Activated CD8-positive, alpha-beta T cell treated with anti-CD3 and anti-CD28 coated beads, Interleukin-2, amount 10 ng/mL, durations not matched to agents 7 days and 5 days (primary cell): ENCODE data around the gene TNFSF13. TPM values are rescaled to one million over a fixed set of nuclear protein-coding genes. Genes with fewer than 3 reads are reported as not detected.

Experiments used
- ATAC-seq: fragments of 150-1000 bp; cut with Tn5 transposase; one replicate; pipeline ENCODE4 v1.10.0; 2021; ENCODE audit warnings: moderate library complexity
- CTCF ChIA-PET: fragments of 350-600 bp; sonication (Branson Sonifier 250); formaldehyde crosslinking; loops from one replicate; lab custom pipeline; 2021; ENCODE audit warnings: antibody characterized with exemption; lab: Charles Lee
- POLR2A ChIA-PET: fragments of 350-600 bp; sonication (Branson Sonifier 250); formaldehyde crosslinking; loops from one replicate; lab custom pipeline; 2021; ENCODE audit warnings: antibody characterized with exemption; lab: Charles Lee
- DNase-seq: peaks from one replicate; pipeline ENCODE4 v3.0.0-alpha.2; 2020
- H3K27ac Mint-ChIP-seq: one replicate; pipeline ENCODE4 v1.8.0; 2021; ENCODE audit warnings: mild to moderate bottlenecking, mixed read lengths
- H3K27me3 Mint-ChIP-seq: one replicate; pipeline ENCODE4 v1.8.0; 2021; ENCODE audit warnings: low read depth, mixed read lengths
- H3K36me3 Mint-ChIP-seq: one replicate; pipeline ENCODE4 v1.8.0; 2021; ENCODE audit warnings: low read depth, mixed read lengths
- H3K4me1 Mint-ChIP-seq: one replicate; pipeline ENCODE4 v1.8.0; 2021; ENCODE audit warnings: low read depth, mixed read lengths
- H3K4me3 Mint-ChIP-seq: one replicate; pipeline ENCODE4 v1.8.0; 2021; ENCODE audit warnings: mild to moderate bottlenecking, mixed read lengths
- H3K9me3 Mint-ChIP-seq: one replicate; pipeline ENCODE4 v1.8.0; 2022; ENCODE audit warnings: mixed read lengths; ENCODE audit not compliant: insufficient read depth
- total RNA-seq, 2 experiments: library from RNA; stranded (reverse); gene quantifications; one replicate each; pipeline ENCODE4 v1.2.3, GENCODE V29; 2021

TNFSF13 gene
- total RNA-seq, 2 experiments from 2014 or later: 8.0 to 9.0 TPM

- CTCF ChIA-PET: interaction anchor here (0.7 to 6.1 kb wide), 43 partner anchors 9 to 323 kb away, joined by 3 to 264 read pairs (median 7); partner anchors contain the start of genes ACAP1, CD68, FXR2 and KCTD11
- peak; percentile 91 for DNase-seq
Observed at GRCh38 chr17:7561589-7562207, 3.1 kb downstream of the TNFSF13 start, which contains the start of gene SENP3. Gene SENP3 (plus strand): TSS chr17:7561919. CDS start chr17:7563077, 1,158 bp downstream.

GRCh38 chr17:7562208-7562605 lies 3.7 kb downstream of the TNFSF13 start:
- CTCF ChIA-PET: interaction anchor here (0.7 to 6.1 kb wide), 8 partner anchors 10 to 238 kb away, joined by 3 to 264 read pairs (median 40); partner anchors contain the start of genes CD68, TMEM102, TP53 and WRAP53
- Mint-ChIP-seq H3K27ac (peak overlapping the region; percentile 89), H3K4me1 (peaks cover 54% of the 10 kb centered on the region), H3K9me3 (no peaks in the 10 kb centered on the region), H3K27me3 (no peaks in the 10 kb centered on the region), H3K4me3 (peak overlapping the region; percentile 77), H3K36me3 (peaks cover 62% of the 10 kb centered on the region)
- DNase-seq (peak; percentile 38), ATAC-seq (peak; percentile 7)
- POLR2A ChIA-PET: interaction anchor here (1.0 to 3.2 kb wide), 8 partner anchors 9 to 124 kb away, joined by 3 to 30 read pairs (median 12); partner anchors contain the start of genes CD68, MPDU1, POLR2A and TNFSF12

More at GRCh38 chr17:7561589-7562207, 3.1 kb downstream of the TNFSF13 start, which contains the start of gene SENP3:
- POLR2A ChIA-PET: interaction anchor here (0.7 to 3.2 kb wide), 17 partner anchors 10 to 126 kb away, joined by 3 to 32 read pairs (median 7); partner anchors contain the start of genes CD68, MPDU1, POLR2A and SOX15
- H3K36me3 Mint-ChIP-seq: peaks cover 60% of the 10 kb centered on the region
- H3K27ac Mint-ChIP-seq: peak within 1 kb of the TSS; percentile 89
- H3K4me3 Mint-ChIP-seq: peak within 1 kb of the TSS; percentile 77
- peak; percentile 86 for ATAC-seq
- no peaks in the 10 kb centered on the region for H3K27me3 Mint-ChIP-seq
- no peaks in the 10 kb centered on the region for H3K9me3 Mint-ChIP-seq
- peaks cover 57% of the 10 kb centered on the region for H3K4me1 Mint-ChIP-seq

- H3K4me1 Mint-ChIP-seq: peaks cover 44% of the 10 kb centered on the region
- H3K36me3 Mint-ChIP-seq: peaks cover 66% of the 10 kb centered on the region
- H3K27ac Mint-ChIP-seq: no peak overlapping the region
- no peaks in the 10 kb centered on the region for H3K27me3 Mint-ChIP-seq
- ChIA-PET CTCF (interaction anchor here (3.7 to 3.8 kb wide), 2 partner anchors 9 to 125 kb away, joined by 37 to 43 read pairs; partner anchors contain the start of genes TP53 and WRAP53), POLR2A (interaction anchor here (0.6 to 3.2 kb wide), 4 partner anchors 9 to 21 kb away, joined by 3 to 13 read pairs (median 8); partner anchors contain the start of gene MPDU1)
- H3K9me3 Mint-ChIP-seq: no peaks in the 10 kb centered on the region
- H3K4me3 Mint-ChIP-seq: peak overlapping the region; percentile 77
- DNase-seq: no peak
- ATAC-seq: no peak
Observed at GRCh38 chr17:7563115-7563869, 4.7 kb downstream of the TNFSF13 start.

GRCh38 chr17:7569571-7569970 lies 11.0 kb downstream of the TNFSF13 start:
- ChIA-PET CTCF (interaction anchor here (2.7 to 7.6 kb wide), 2 partner anchors 8 to 20 kb away, joined by 10 to 43 read pairs; partner anchors contain the start of genes SENP3 and SOX15), POLR2A (interaction anchor here (0.7 to 7.4 kb wide), 3 partner anchors 13 to 276 kb away, joined by 3 to 105 read pairs (median 3); partner anchors contain the start of genes CD68 and MPDU1)
- H3K36me3 Mint-ChIP-seq: peaks cover 65% of the 10 kb centered on the region
- H3K27me3 Mint-ChIP-seq: no peaks in the 10 kb centered on the region
- H3K27ac Mint-ChIP-seq: no peak overlapping the region
- H3K4me1 Mint-ChIP-seq: peaks cover 30% of the 10 kb centered on the region
- no peaks in the 10 kb centered on the region for H3K9me3 Mint-ChIP-seq
- H3K4me3 Mint-ChIP-seq: no peak overlapping the region
- no peak for ATAC-seq
- DNase-seq: no peak

DNA sequence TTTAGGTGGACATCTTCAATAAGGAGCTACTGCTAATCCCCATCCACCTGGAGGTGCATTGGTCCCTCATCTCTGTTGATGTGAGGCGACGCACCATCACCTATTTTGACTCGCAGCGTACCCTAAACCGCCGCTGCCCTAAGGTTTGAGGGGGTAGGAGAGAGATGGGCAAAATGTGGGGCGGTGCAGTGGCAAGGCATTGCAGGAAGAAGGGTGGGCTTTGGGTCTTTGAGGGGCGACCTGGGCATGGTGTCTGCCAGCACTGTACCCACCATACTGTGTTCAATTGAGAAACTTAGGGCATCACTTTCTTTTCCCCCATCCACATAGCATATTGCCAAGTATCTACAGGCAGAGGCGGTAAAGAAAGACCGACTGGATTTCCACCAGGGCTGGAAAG lies 11.8 kb downstream of the TNFSF13 start:
- peaks cover 38% of the 10 kb centered on the region for H3K4me1 Mint-ChIP-seq
- H3K4me3 Mint-ChIP-seq: no peak overlapping the region
- H3K36me3 Mint-ChIP-seq: peaks cover 67% of the 10 kb centered on the region
- CTCF ChIA-PET: interaction anchor here (0.9 to 7.6 kb wide), 5 partner anchors 9 to 118 kb away, joined by 3 to 43 read pairs (median 9); partner anchors contain the start of genes SENP3, SOX15, TP53 and WRAP53
- no peak for ATAC-seq
- H3K27me3 Mint-ChIP-seq: no peaks in the 10 kb centered on the region
- H3K9me3 Mint-ChIP-seq: no peaks in the 10 kb centered on the region
- peak overlapping the region; percentile 69 for H3K27ac Mint-ChIP-seq
- POLR2A ChIA-PET: interaction anchor here (0.7 to 7.4 kb wide), 5 partner anchors 9 to 275 kb away, joined by 3 to 105 read pairs (median 5); partner anchors contain the start of genes CD68, MPDU1, SENP3 and SOX15
- DNase-seq: no peak

- Mint-ChIP-seq H3K36me3 (peaks cover 73% of the 10 kb centered on the region), H3K4me1 (peaks cover 57% of the 10 kb centered on the region), H3K4me3 (peak overlapping the region; percentile 93), H3K9me3 (no peaks in the 10 kb centered on the region), H3K27ac (peak overlapping the region; percentile 100), H3K27me3 (no peaks in the 10 kb centered on the region)
- ChIA-PET CTCF (interaction anchor here (1.0 to 7.6 kb wide), 4 partner anchors 11 to 136 kb away, joined by 3 to 43 read pairs (median 7); partner anchors contain the start of genes SENP3, TP53 and WRAP53), POLR2A (interaction anchor here (1.1 to 7.4 kb wide), 8 partner anchors 9 to 235 kb away, joined by 3 to 105 read pairs (median 4); partner anchors contain the start of genes ACAP1, CD68, MPDU1 and SENP3)
- peak; percentile 100 for DNase-seq
- peak; percentile 88 for ATAC-seq
Observed at GRCh38 chr17:7572338-7572587, 13.7 kb downstream of the TNFSF13 start.

DNA sequence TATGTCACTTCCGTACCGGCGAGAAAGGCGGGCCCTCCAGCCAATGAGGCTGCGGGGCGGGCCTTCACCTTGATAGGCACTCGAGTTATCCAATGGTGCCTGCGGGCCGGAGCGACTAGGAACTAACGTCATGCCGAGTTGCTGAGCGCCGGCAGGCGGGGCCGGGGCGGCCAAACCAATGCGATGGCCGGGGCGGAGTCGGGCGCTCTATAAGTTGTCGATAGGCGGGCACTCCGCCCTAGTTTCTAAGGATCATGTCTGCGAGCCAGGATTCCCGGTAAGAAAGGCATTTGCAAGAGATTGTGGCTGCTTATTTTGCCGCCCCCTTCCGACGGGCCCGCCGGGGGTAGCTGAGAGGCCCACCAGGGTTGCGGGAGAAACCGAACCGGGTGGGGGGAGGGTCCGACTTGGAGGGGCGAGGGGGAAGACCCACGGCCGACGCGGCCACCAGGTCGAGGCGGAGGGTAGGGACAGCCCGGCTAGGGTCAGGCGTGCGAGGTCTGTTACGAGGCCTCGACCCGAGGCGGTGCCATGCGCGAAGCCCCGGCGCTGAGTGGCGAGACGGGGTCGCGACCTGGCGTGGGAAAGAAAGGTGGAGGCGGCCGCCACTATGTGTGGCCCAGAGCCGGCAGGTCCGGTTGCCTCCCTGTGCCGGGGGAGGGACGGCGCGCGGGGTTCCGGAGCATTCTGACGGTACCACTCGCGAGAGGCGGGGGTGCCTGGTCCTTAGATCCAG lies 14.2 kb downstream of the TNFSF13 start:
- no peak for DNase-seq
- no peaks in the 10 kb centered on the region for H3K27me3 Mint-ChIP-seq
- ATAC-seq: peak; percentile 13
- peak overlapping the region; percentile 93 for H3K4me3 Mint-ChIP-seq
- CTCF ChIA-PET: interaction anchor here (1.0 to 7.6 kb wide), 5 partner anchors 11 to 136 kb away, joined by 3 to 43 read pairs (median 6); partner anchors contain the start of gene SENP3
- H3K27ac Mint-ChIP-seq: peak overlapping the region; percentile 100
- peaks cover 62% of the 10 kb centered on the region for H3K4me1 Mint-ChIP-seq
- no peaks in the 10 kb centered on the region for H3K9me3 Mint-ChIP-seq
- peaks cover 74% of the 10 kb centered on the region for H3K36me3 Mint-ChIP-seq
- POLR2A ChIA-PET: interaction anchor here (0.7 to 7.4 kb wide), 12 partner anchors 9 to 330 kb away, joined by 3 to 105 read pairs (median 4); partner anchors contain the start of genes ACAP1, CD68, GABARAP and MPDU1

DNA sequence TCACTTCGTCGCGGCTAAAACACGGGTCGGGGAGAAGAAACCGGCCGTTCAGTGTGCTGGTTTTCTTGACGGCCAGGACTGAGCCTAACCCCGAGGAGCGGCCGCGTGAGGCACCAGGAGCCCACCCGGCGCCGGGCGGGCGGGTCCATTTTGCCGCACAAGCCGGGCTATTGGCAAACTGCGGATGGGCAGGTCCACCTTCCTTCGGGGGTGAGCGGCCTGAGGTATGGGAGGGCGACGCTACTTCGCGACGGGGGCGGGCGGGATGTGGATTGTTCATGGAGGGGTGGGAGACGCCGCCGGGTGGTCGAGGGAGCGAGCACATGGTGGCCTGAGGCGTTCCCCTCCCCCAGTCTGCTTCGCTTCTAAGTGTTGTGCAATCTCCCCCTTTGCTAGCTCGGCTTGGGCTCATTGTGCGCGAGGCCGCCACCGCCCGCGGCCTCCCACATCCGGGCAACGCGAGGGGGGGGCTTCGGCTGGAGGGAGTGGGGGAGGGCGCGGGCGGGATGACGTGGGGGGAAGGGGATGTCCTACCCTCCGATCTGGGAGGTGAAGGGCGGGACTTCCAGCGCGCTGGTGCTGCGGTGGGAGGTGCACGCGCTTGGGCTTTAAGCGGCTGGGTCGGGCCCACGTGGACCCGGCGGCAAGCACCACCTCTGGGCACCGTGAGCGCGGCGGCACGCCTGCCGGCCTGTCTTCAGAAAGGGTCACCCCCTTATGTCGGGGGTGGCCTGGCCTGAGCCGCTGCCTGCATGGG lies 15.0 kb downstream of the TNFSF13 start:
- H3K36me3 Mint-ChIP-seq: peaks cover 81% of the 10 kb centered on the region
- DNase-seq: peak; percentile 96
- ChIA-PET CTCF (interaction anchor here (1.1 to 7.6 kb wide), 5 partner anchors 10 to 137 kb away, joined by 4 to 43 read pairs (median 10); partner anchors contain the start of genes MPDU1, SENP3, TP53 and WRAP53), POLR2A (interaction anchor here (0.6 to 7.4 kb wide), 18 partner anchors 9 to 768 kb away, joined by 3 to 105 read pairs (median 3); partner anchors contain the start of genes ATP1B2, CD68, GABARAP and MPDU1)
- H3K27ac Mint-ChIP-seq: peak overlapping the region; percentile 100
- H3K4me1 Mint-ChIP-seq: peaks cover 69% of the 10 kb centered on the region
- H3K4me3 Mint-ChIP-seq: peak overlapping the region; percentile 93
- H3K9me3 Mint-ChIP-seq: no peaks in the 10 kb centered on the region
- ATAC-seq: peak; percentile 45
- H3K27me3 Mint-ChIP-seq: no peaks in the 10 kb centered on the region

GRCh38 chr17:7574176-7574953 lies 15.8 kb downstream of the TNFSF13 start:
- no peak for DNase-seq
- Mint-ChIP-seq H3K4me3 (peak overlapping the region; percentile 93), H3K36me3 (peaks cover 87% of the 10 kb centered on the region), H3K9me3 (no peaks in the 10 kb centered on the region), H3K27ac (peak overlapping the region; percentile 100), H3K27me3 (no peaks in the 10 kb centered on the region), H3K4me1 (peaks cover 78% of the 10 kb centered on the region)
- ChIA-PET POLR2A (interaction anchor here (0.6 to 7.4 kb wide), 16 partner anchors 8 to 767 kb away, joined by 3 to 105 read pairs (median 3); partner anchors contain the start of genes ATP1B2, CD68, MPDU1 and POLR2A), CTCF (interaction anchor here (1.1 to 7.6 kb wide), 7 partner anchors 9 to 138 kb away, joined by 4 to 43 read pairs (median 10); partner anchors contain the start of genes MPDU1, SENP3, SOX15 and TP53)
- no peak for ATAC-seq
